K562 (cell line): ENCODE results near the gene CDCA5. TPM values are rescaled to one million over a fixed set of nuclear protein-coding genes. Genes with fewer than 3 reads are reported as not detected.

Source experiments
- BHLHE40 ChIP-seq: IDR thresholded peaks from 2 replicates; pipeline ENCODE4 v1.6.1; 2011; ENCODE audit warnings: low read length, improper control_type of control experiment
- JUND ChIP-seq, 2 experiments: IDR thresholded peaks; 2 replicates in 1 of 2; 3 replicates in 1 of 2; pipeline ENCODE4 v1.6.1; 2011; ENCODE audit warnings: borderline replicate concordance in 2 of 2, low read depth in 2 of 2, low read length in 2 of 2, improper control_type of control experiment in 1 of 2, missing biosample characterization in 1 of 2, missing genetic modification characterization in 1 of 2, missing genetic modification reagents in 1 of 2
- MTF1 ChIP-seq: fragments of 250-450 bp; sonication (Bioruptor Pico); IDR thresholded peaks from 2 replicates; pipeline ENCODE4 v1.9.0; 2021; ENCODE audit warnings: moderate library complexity, mild to moderate bottlenecking, inconsistent platforms, borderline replicate concordance
- NR2C2 ChIP-seq, 2 experiments: fragments of 200-800 bp in 1 of 2; sonication (Bioruptor generic) in 1 of 2; sonication (generic) in 1 of 2; formaldehyde crosslinking in 1 of 2; IDR thresholded peaks; 2 replicates each; pipeline versions ENCODE4 v1.6.1 to v1.8.0; 2016 to 2022; ENCODE audit warnings: mild to moderate bottlenecking in 1 of 2, missing compliant biosample characterization in 1 of 2, missing genetic modification characterization in 1 of 2, missing genetic modification reagents in 1 of 2
- STAT5B ChIP-seq: fragments of 250-450 bp; sonication (Bioruptor Pico); IDR thresholded peaks from 2 replicates; pipeline ENCODE4 v1.8.0; 2021; ENCODE audit warnings: mild to moderate bottlenecking, inconsistent platforms
- ZKSCAN1 ChIP-seq: fragments of 150-350 bp; IDR thresholded peaks from 2 replicates; pipeline ENCODE4 v1.6.1; 2016; ENCODE audit warnings: low read depth, low read length
- ZNF174 ChIP-seq: fragments of 250-450 bp; sonication (Bioruptor Pico); IDR thresholded peaks from 2 replicates; pipeline ENCODE4 v1.4.0; 2020; ENCODE audit warnings: mild to moderate bottlenecking
- ZNF551 ChIP-seq: fragments of 250-450 bp; sonication (Bioruptor Pico); IDR thresholded peaks from 2 replicates; pipeline ENCODE4 v1.5.0; 2021; ENCODE audit warnings: mild to moderate bottlenecking, moderate library complexity
- polyA plus RNA-seq, 8 experiments: library from polyadenylated mRNA; depleted of rRNA in 4 of 8; stranded (reverse) in 5 of 8; unstranded in 3 of 8; fragments of >200 nt; fragmentation: Nextera tagmentation in 2 of 8; fragmentation: Illumina TruSeq in 1 of 8; extraction: Ambion mirVana in 2 of 8; extraction: Trizol in 1 of 8; gene quantifications; 2 replicates each; pipeline versions ENCODE4 v1.2.1 to v1.2.3, GENCODE V29; 2011 to 2014; ENCODE audit warnings: inconsistent platforms in 1 of 8, missing spikeins in 1 of 8
- total RNA-seq, 7 experiments: library from RNA; depleted of rRNA in 6 of 7; stranded (reverse); fragments of >200 nt in 6 of 7; fragmentation: Illumina TruSeq in 2 of 7; extraction: Trizol in 2 of 7; gene quantifications; 2 replicates each; pipeline versions ENCODE4 v1.2.1 to v1.2.3, GENCODE V29; 2011 to 2021; ENCODE audit warnings: low replicate concordance in 1 of 7
- TF ChIP-seq, protein P1 (sequence below), 2 experiments: fragments of 450-650 bp; formaldehyde crosslinking in 1 of 2; IDR thresholded peaks; 2 replicates each; pipeline versions ENCODE4 v1.4.0 to v1.6.1; 2014 to 2020; ENCODE audit warnings: mild to moderate bottlenecking in 2 of 2, borderline replicate concordance in 1 of 2, low read depth in 1 of 2
- TF ChIP-seq, protein P2 (sequence below): fragments of 200-800 bp; sonication (Bioruptor generic); IDR thresholded peaks from 2 replicates; pipeline ENCODE4 v1.6.1; 2016; ENCODE audit warnings: missing genetic modification characterization, missing compliant biosample characterization
- TF ChIP-seq, protein P3 (sequence below): sonication (generic); formaldehyde crosslinking; IDR thresholded peaks from 2 replicates; pipeline ENCODE4 v1.9.0; 2022; ENCODE audit warnings: mild to moderate bottlenecking, missing genetic modification reagents

The CDCA5 gene
- total and polyA plus RNA-seq, 9 of the 15 experiments (the other 6 are each of a cell fraction or from before 2014, with no cell fraction given) = 18.9 to 94.3 (median 64.6) TPM

DNA sequence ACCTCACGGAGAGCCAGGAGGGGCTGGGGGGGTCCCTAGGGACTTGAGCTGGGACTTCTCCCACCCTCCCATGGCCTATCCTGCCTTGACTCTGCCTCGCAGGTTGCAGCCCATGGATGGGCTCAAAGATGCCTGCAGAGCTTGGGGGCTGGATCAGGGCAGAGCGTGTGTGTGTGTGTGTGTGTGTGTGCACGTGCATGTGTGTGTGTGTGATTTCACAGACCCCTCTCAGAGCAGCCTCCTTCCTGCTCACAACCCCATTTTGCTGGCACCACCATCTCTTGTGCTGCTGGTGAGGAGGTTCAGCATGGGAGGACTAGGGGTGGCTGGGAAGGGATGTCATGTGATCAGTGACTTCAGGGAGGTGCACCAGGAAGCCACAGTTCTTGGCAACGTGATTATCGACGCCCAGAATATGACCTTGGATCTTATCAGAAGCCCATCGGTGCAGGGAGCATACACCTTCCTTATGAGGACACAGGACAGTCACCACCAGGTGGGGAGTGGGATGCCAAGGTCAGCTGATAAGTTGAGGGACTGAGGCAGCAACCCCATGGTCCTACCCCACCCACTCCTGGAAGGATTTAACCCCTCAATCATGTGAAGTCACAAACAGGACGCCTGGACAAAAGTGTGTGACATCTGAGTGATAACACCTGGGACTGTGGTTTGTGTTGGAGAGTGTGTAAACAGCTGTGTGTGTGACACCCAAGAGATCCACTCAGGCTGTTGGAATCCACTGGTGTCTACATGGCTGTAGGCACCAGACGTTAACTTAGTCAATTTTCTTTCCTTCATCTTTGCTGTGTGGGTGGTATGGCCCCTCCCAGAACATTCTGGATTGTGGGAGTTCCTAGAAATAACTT, 23.6 kb downstream of the CDCA5 start (continued):
- no peak for TF ChIP-seq NR2C2 (CRISPR knock-in tag; IDR thresholded peaks at IDR 0.05)
- TF ChIP-seq NR2C2 (tag; IDR thresholded peaks at IDR 0.05) = peak; percentile 53
- no peak for TF ChIP-seq ZNF174 (CRISPR knock-in tag)
- no peak for TF ChIP-seq JUND (IDR thresholded peaks at IDR 0.05; ENCODE audit: borderline replicate concordance, low read depth, low read length)
- TF ChIP-seq JUND (tag; IDR thresholded peaks at IDR 0.05; ENCODE audit: borderline replicate concordance, low read depth, low read length) = 0 out of 3 replicates have a peak, but pooled peaks have one; percentile 26
- no peak for TF ChIP-seq ZNF551 (CRISPR knock-in tag)
- TF ChIP-seq STAT5B (CRISPR knock-in tag) = no peak
- no peak for TF ChIP-seq ZKSCAN1
- TF ChIP-seq, protein P1, sequence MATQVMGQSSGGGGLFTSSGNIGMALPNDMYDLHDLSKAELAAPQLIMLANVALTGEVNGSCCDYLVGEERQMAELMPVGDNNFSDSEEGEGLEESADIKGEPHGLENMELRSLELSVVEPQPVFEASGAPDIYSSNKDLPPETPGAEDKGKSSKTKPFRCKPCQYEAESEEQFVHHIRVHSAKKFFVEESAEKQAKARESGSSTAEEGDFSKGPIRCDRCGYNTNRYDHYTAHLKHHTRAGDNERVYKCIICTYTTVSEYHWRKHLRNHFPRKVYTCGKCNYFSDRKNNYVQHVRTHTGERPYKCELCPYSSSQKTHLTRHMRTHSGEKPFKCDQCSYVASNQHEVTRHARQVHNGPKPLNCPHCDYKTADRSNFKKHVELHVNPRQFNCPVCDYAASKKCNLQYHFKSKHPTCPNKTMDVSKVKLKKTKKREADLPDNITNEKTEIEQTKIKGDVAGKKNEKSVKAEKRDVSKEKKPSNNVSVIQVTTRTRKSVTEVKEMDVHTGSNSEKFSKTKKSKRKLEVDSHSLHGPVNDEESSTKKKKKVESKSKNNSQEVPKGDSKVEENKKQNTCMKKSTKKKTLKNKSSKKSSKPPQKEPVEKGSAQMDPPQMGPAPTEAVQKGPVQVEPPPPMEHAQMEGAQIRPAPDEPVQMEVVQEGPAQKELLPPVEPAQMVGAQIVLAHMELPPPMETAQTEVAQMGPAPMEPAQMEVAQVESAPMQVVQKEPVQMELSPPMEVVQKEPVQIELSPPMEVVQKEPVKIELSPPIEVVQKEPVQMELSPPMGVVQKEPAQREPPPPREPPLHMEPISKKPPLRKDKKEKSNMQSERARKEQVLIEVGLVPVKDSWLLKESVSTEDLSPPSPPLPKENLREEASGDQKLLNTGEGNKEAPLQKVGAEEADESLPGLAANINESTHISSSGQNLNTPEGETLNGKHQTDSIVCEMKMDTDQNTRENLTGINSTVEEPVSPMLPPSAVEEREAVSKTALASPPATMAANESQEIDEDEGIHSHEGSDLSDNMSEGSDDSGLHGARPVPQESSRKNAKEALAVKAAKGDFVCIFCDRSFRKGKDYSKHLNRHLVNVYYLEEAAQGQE (IDR thresholded peaks at IDR 0.05; ENCODE audit: borderline replicate concordance) = no peak
- TF ChIP-seq, protein P1 (CRISPR knock-in tag; IDR thresholded peaks at IDR 0.05; ENCODE audit: low read depth) = no peak
- TF ChIP-seq MTF1 (CRISPR knock-in tag) = no peak
- 0 out of 2 replicates have a peak, but pooled peaks have one; percentile 44 for TF ChIP-seq BHLHE40
- TF ChIP-seq, protein P2, sequence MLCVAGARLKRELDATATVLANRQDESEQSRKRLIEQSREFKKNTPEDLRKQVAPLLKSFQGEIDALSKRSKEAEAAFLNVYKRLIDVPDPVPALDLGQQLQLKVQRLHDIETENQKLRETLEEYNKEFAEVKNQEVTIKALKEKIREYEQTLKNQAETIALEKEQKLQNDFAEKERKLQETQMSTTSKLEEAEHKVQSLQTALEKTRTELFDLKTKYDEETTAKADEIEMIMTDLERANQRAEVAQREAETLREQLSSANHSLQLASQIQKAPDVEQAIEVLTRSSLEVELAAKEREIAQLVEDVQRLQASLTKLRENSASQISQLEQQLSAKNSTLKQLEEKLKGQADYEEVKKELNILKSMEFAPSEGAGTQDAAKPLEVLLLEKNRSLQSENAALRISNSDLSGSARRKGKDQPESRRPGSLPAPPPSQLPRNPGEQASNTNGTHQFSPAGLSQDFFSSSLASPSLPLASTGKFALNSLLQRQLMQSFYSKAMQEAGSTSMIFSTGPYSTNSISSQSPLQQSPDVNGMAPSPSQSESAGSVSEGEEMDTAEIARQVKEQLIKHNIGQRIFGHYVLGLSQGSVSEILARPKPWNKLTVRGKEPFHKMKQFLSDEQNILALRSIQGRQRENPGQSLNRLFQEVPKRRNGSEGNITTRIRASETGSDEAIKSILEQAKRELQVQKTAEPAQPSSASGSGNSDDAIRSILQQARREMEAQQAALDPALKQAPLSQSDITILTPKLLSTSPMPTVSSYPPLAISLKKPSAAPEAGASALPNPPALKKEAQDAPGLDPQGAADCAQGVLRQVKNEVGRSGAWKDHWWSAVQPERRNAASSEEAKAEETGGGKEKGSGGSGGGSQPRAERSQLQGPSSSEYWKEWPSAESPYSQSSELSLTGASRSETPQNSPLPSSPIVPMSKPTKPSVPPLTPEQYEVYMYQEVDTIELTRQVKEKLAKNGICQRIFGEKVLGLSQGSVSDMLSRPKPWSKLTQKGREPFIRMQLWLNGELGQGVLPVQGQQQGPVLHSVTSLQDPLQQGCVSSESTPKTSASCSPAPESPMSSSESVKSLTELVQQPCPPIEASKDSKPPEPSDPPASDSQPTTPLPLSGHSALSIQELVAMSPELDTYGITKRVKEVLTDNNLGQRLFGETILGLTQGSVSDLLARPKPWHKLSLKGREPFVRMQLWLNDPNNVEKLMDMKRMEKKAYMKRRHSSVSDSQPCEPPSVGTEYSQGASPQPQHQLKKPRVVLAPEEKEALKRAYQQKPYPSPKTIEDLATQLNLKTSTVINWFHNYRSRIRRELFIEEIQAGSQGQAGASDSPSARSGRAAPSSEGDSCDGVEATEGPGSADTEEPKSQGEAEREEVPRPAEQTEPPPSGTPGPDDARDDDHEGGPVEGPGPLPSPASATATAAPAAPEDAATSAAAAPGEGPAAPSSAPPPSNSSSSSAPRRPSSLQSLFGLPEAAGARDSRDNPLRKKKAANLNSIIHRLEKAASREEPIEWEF (CRISPR knock-in tag) = no peak
- TF ChIP-seq, protein P3, sequence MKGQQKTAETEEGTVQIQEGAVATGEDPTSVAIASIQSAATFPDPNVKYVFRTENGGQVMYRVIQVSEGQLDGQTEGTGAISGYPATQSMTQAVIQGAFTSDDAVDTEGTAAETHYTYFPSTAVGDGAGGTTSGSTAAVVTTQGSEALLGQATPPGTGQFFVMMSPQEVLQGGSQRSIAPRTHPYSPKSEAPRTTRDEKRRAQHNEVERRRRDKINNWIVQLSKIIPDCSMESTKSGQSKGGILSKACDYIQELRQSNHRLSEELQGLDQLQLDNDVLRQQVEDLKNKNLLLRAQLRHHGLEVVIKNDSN (CRISPR knock-in tag) = peak; percentile 59; the same call in 1 of the 2 replicates
